ENCODE results near the gene ATP13A2.
"Not testable (repeated sequence)": the region's sequence is repeated elsewhere in the genome, so short reads cannot be mapped to it uniquely, and the experiment has no call there.

ATP13A2 gene

GRCh38 chr1:16956775-16957174 is 55.0 kb downstream of the ATP13A2 start:
- no peak for DNase-seq

- no peak for DNase-seq
These were observed 56.5 kb downstream of the ATP13A2 start for GRCh38 chr1:16955186-16955585.

- DNase-seq, result no peak
These were observed 57.1 kb downstream of the ATP13A2 start for GRCh38 chr1:16954579-16954978.

- not testable (repeated sequence) for DNase-seq
These were observed 59.4 kb downstream of the ATP13A2 start for GRCh38 chr1:16952376-16952775.

- peak; percentile 51 for DNase-seq
These were observed 62.7 kb downstream of the ATP13A2 start for GRCh38 chr1:16949026-16949425.

GRCh38 chr1:16948282-16948891 is 63.3 kb downstream of the ATP13A2 start:
- peak; percentile 61 for DNase-seq

DNA sequence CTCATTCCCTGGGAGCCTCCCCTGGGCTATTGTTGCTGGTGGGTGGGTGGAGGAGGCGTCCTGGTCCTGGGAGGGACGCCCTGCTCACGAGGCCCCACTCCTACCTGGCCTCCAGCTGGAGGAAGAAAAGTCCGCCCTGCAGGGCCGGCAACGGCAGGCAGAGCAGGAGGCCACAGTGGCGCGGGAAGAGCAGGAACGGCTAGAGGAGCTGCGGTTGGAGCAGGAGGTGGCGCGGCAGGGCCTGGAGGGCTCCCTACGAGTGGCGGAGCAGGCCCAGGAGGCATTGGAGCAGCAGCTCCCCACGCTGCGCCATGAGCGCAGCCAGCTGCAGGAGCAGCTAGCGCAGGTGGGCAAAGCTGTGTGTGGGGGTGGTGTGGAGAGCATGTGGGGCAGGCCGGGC is 65.1 kb downstream of the ATP13A2 start:
- DNase-seq, result no peak

DNA sequence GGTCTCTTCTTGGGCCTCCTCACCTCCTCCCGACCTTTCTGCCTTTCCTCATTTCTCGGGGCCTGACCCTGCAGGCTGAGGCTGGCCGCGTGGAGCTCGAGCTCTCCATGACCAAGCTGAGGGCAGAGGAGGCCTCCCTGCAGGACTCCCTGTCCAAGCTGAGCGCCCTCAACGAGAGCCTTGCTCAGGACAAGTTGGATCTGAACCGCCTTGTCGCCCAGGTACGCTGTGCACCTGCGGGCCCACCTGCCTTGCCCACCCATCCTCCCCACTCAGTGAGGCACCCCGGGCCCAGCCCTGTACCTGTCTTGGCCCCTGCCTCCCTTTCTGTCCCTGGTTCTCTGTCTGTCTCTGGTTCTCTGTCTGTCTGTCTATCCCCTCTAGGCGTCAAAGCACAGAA is 65.5 kb downstream of the ATP13A2 start:
- DNase-seq, result not testable (repeated sequence)

DNA sequence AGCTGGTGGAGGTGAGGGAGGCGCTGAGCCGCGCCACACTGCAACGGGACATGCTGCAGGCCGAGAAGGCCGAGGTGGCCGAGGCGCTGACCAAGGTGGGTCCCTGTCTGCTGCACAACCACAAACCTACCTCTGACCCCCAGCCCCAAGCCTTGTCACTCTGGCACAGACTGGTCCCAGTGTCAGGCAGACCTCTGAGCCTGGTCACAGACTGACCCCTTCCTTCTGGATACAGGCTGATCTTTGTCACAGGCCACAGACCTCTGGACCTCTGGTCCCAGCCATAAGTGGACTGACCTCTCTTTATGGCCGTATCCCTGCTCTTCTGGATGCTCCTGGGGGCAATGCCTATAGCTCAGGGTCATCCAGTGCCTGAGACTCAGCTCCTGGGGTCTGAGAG is 66.2 kb downstream of the ATP13A2 start:
- DNase-seq, result not testable (repeated sequence)

GRCh38 chr1:16944038-16944437 is 67.7 kb downstream of the ATP13A2 start:
- DNase-seq, result no peak

DNA sequence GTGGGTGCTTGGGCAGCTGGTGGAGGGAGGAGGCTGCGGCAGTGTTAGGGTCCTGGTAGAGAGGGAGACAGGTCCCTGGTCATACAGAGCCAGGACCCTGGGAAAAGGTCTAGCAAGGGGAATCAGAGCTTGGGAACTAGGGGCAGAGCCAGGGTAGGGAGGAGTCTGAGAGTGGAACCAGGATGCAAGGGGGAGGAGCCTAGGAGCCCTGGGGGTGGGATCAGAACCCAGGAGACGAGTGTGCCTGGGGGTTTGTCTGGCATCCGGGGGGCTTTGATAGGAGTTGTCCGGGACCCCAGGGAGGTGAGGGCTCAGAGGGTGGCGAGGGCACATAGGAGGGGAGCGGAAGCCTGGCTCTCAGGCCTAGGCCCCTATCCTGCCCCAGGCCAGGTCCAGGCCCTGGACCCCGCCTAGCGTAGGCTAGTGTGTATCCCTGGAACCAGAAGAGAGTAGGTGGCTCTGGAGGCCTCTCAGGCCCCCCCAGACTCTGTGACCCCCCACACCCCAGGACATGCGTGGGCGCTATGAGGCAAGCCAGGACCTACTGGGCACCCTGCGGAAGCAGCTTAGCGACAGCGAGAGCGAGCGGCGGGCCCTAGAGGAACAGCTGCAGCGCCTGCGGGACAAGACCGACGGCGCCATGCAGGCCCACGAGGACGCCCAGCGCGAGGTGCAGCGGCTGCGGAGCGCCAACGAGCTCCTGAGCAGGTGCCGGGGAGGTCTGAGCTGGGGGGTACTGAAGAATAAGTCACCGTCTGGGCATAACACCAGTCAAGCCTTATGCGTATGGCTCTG is 72.1 kb downstream of the ATP13A2 start:
- not testable (repeated sequence) for DNase-seq

- no peak for DNase-seq
These were observed 73.1 kb downstream of the ATP13A2 start for GRCh38 chr1:16938351-16939321.

DNA sequence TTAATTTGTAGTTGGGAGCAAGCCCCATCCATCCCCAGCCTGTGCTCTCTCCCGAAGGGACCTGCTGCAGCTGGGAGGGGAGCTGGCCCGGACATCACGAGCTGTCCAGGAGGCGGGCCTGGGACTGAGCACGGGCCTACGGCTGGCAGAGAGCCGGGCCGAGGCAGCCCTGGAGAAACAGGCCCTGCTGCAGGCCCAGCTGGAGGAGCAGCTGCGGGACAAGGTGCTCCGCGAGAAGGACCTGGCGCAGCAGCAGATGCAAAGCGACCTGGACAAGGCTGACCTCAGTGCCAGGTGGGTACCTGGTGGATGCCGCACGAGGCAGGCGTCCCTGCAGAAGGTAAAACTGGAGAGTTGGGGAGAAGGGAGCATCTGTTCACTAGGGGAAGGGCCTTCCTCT is 75.1 kb downstream of the ATP13A2 start:
- not testable (repeated sequence) for DNase-seq

Data from NCI-H2029 (cell line).